HCT116 (cell line): ENCODE measurements around the gene SMYD3. TPM values are rescaled to one million over a fixed set of nuclear protein-coding genes. Genes with fewer than 3 reads are reported as not detected.

Experiments
- ATAC-seq: fragments of 200-7000 bp; cut with Tn5 transposase; 2 replicates; pipeline ENCODE4 v1.9.1; 2020; ENCODE audit warnings: mild to moderate bottlenecking, moderate library complexity
- BruUV-seq: library from RNA; stranded (reverse); fragments of 400-500 nt; replicated peaks from 2 replicates; lab custom pipeline; 2021; lab: Mats Ljungman, UMichigan
- CTCF ChIA-PET: fragments of 300-600 bp; sonication (Branson Sonifier 250); formaldehyde crosslinking; loops from one replicate; lab custom pipeline; 2021; ENCODE audit warnings: antibody characterized with exemption; lab: Charles Lee
- POLR2A ChIA-PET: fragments of 300-600, 350-600 bp; sonication (Branson Sonifier 250); formaldehyde crosslinking; loops from one replicate; lab custom pipeline; 2021; ENCODE audit warnings: antibody characterized with exemption; lab: Charles Lee
- RAD21 ChIA-PET, 2 experiments: fragments of 300-600 bp; sonication (Branson Sonifier 250); formaldehyde crosslinking; loops; one replicate each; lab custom pipeline; 2023; ENCODE audit warnings: low total read pairs in 2 of 2; ENCODE audit not compliant: uncharacterized antibody in 2 of 2, unreplicated experiment in 2 of 2, low non-redundant PET in 1 of 2; lab: Charles Lee
- DNase-seq: peaks from one replicate; pipeline ENCODE4 v3.0.0-alpha.2; 2010; ENCODE audit warnings: low read depth, low spot score
- H2AFZ ChIP-seq: fragments of 200-600 bp; shearing (Covaris generic), sonication (generic); 2 replicates; pipeline ENCODE4 v1.6.1; 2017; ENCODE audit warnings: low read depth, mixed run types, mixed read lengths, antibody characterized with exemption, low read length; ENCODE audit not compliant: poor library complexity, severe bottlenecking
- H3K27ac ChIP-seq: 2 replicates; pipeline ENCODE4 v1.5.1; 2012; ENCODE audit warnings: low read depth, low read length
- H3K27me3 ChIP-seq: fragments of 200-600 bp; sonication (generic); 2 replicates; pipeline ENCODE4 v1.6.1; 2016; ENCODE audit warnings: mixed run types, low read length, mixed read lengths; ENCODE audit not compliant: insufficient read depth
- H3K36me3 ChIP-seq, 2 experiments: fragments of 200-500 bp in 1 of 2; fragments of 200-600 bp in 1 of 2; sonication (Bioruptor generic) in 1 of 2; sonication (generic) in 1 of 2; 2 replicates each; pipeline versions ENCODE4 v1.5.1 to v1.6.1; 2014 to 2016; ENCODE audit warnings: low read length in 2 of 2, inconsistent platforms in 1 of 2, mixed read lengths in 1 of 2, mixed run types in 1 of 2; ENCODE audit not compliant: insufficient read depth in 2 of 2, control insufficient read depth in 1 of 2
- H3K4me1 ChIP-seq, 2 experiments: fragments of 200-600 bp in 1 of 2; sonication (generic) in 1 of 2; 2 replicates each; pipeline versions ENCODE4 v1.5.1 to v1.6.1; 2012 to 2017; ENCODE audit warnings: low read length in 2 of 2, inconsistent platforms in 1 of 2, mild to moderate bottlenecking in 1 of 2, mixed read lengths in 1 of 2, mixed run types in 1 of 2, moderate library complexity in 1 of 2; ENCODE audit not compliant: insufficient read depth in 2 of 2, control insufficient read depth in 1 of 2
- H3K4me2 ChIP-seq: fragments of 200-600 bp; sonication (generic); 2 replicates; pipeline ENCODE4 v1.6.1; 2017; ENCODE audit warnings: mixed run types, low read length, mixed read lengths
- H3K4me3 ChIP-seq, 2 experiments: fragments of 200-600 bp in 1 of 2; sonication (generic) in 1 of 2; replicated peaks in 1 of 2; 2 replicates each; pipeline ENCODE4 v1.5.1; 2011 to 2016; ENCODE audit warnings: low read length in 2 of 2, control low read depth in 1 of 2, low read depth in 1 of 2, mild to moderate bottlenecking in 1 of 2, mixed read lengths in 1 of 2, mixed run types in 1 of 2
- H3K79me2 ChIP-seq: fragments of 200-600 bp; sonication (generic); 2 replicates; pipeline ENCODE4 v1.6.1; 2017; ENCODE audit warnings: mild to moderate bottlenecking, mixed run types, low read length, moderate library complexity, mixed read lengths; ENCODE audit not compliant: insufficient read depth
- H3K9ac ChIP-seq: fragments of 200-600 bp; sonication (generic); 2 replicates; pipeline ENCODE4 v1.6.1; 2016; ENCODE audit warnings: low read length, mixed read lengths
- H3K9me2 ChIP-seq: fragments of 200-600 bp; sonication (generic), shearing (Covaris generic); 2 replicates; pipeline ENCODE4 v1.6.1; 2017; ENCODE audit warnings: mixed run types, mild to moderate bottlenecking, moderate library complexity; ENCODE audit not compliant: insufficient read depth
- H3K9me3 ChIP-seq, 2 experiments: fragments of 200-500 bp in 1 of 2; fragments of 200-600 bp in 1 of 2; sonication (Bioruptor generic) in 1 of 2; sonication (generic) in 1 of 2; 2 replicates each; pipeline ENCODE4 v1.6.1; 2014 to 2017; ENCODE audit warnings: low read length in 2 of 2, mixed read lengths in 2 of 2, inconsistent platforms in 1 of 2, low read depth in 1 of 2, mild to moderate bottlenecking in 1 of 2, mixed run types in 1 of 2, moderate library complexity in 1 of 2; ENCODE audit not compliant: control insufficient read depth in 1 of 2, insufficient read depth in 1 of 2
- H4K20me1 ChIP-seq: fragments of 200-600 bp; sonication (generic), shearing (Covaris generic); 2 replicates; pipeline ENCODE4 v1.6.1; 2017; ENCODE audit warnings: mixed run types, mild to moderate bottlenecking, moderate library complexity; ENCODE audit not compliant: insufficient read depth
- CBX3 ChIP-seq: IDR thresholded peaks from 2 replicates; pipeline ENCODE4 v1.6.1; 2012; ENCODE audit warnings: low read depth
- CEBPB ChIP-seq: IDR thresholded peaks from 2 replicates; pipeline ENCODE4 v1.6.1; 2012; ENCODE audit warnings: low read depth
- CTCF ChIP-seq, 3 experiments: fragments of 200-600 bp in 1 of 3; sonication (generic) in 1 of 3; IDR thresholded peaks in 2 of 3; conservative IDR thresholded peaks in 1 of 3; 2 replicates each; pipeline ENCODE4 v1.5.1; 2012 to 2017; ENCODE audit warnings: low read depth in 2 of 3, low read length in 2 of 3, antibody characterized with exemption in 1 of 3, borderline replicate concordance in 1 of 3, control low read depth in 1 of 3, mild to moderate bottlenecking in 1 of 3, mixed read lengths in 1 of 3, mixed run types in 1 of 3, moderate library complexity in 1 of 3; ENCODE audit not compliant: insufficient read depth in 1 of 3
- ELF1 ChIP-seq: IDR thresholded peaks from 2 replicates; pipeline ENCODE4 v1.6.1; 2012; ENCODE audit warnings: low read depth, borderline replicate concordance
- EZH2phosphoT487 ChIP-seq: fragments of 200-600 bp; IDR thresholded peaks from 2 replicates; pipeline ENCODE4 v1.6.1; 2018; ENCODE audit warnings: antibody characterized with exemption, borderline replicate concordance
- FOSL1 ChIP-seq: IDR thresholded peaks from 2 replicates; pipeline ENCODE4 v1.6.1; 2012; ENCODE audit warnings: low read depth
- POLR2A ChIP-seq: IDR thresholded peaks from 2 replicates; pipeline ENCODE4 v1.7.0; 2011; ENCODE audit warnings: borderline replicate concordance; ENCODE audit not compliant: insufficient read depth, insufficient read length; ENCODE audit errors: extremely low read depth
- POLR2AphosphoS5 ChIP-seq: IDR thresholded peaks from 2 replicates; pipeline ENCODE4 v1.6.1; 2011; ENCODE audit warnings: mild to moderate bottlenecking, low read depth, low read length, moderate library complexity
- RAD21 ChIP-seq: IDR thresholded peaks from 2 replicates; pipeline ENCODE4 v1.6.1; 2012; ENCODE audit warnings: low read depth, mild to moderate bottlenecking
- SIN3A ChIP-seq: IDR thresholded peaks from 2 replicates; pipeline ENCODE4 v1.6.1; 2012; ENCODE audit warnings: low read depth
- SP1 ChIP-seq: IDR thresholded peaks from 2 replicates; pipeline ENCODE4 v1.6.1; 2012; ENCODE audit warnings: low read depth
- SRF ChIP-seq: IDR thresholded peaks from 2 replicates; pipeline ENCODE4 v1.6.1; 2012; ENCODE audit warnings: low read depth
- TCF7L2 ChIP-seq: IDR thresholded peaks from 2 replicates; pipeline ENCODE4 v1.7.0; 2011; ENCODE audit warnings: borderline replicate concordance, inconsistent platforms; ENCODE audit not compliant: insufficient read depth, insufficient read length; ENCODE audit errors: extremely low read depth
- YY1 ChIP-seq: IDR thresholded peaks from 2 replicates; pipeline ENCODE4 v1.6.1; 2011; ENCODE audit warnings: low read length, low read depth, moderate library complexity, mild to moderate bottlenecking; ENCODE audit not compliant: insufficient replicate concordance; ENCODE audit errors: extremely low read depth
- ZBTB33 ChIP-seq: IDR thresholded peaks from 2 replicates; pipeline ENCODE4 v1.6.1; 2011; ENCODE audit warnings: mild to moderate bottlenecking, low read length, moderate library complexity; ENCODE audit not compliant: insufficient replicate concordance; ENCODE audit errors: extremely low read depth
- ZNF274 ChIP-seq: fragments of 200-500 bp; sonication (Bioruptor generic); IDR thresholded peaks from 2 replicates; pipeline ENCODE4 v1.6.1; 2014; ENCODE audit warnings: mild to moderate bottlenecking, low read depth, low read length, inconsistent platforms
- intact Hi-C: fragments of 100-400 bp; cut with micrococcal nuclease; formaldehyde crosslinking; loops from 2 replicates; pipeline ENCODE4 v1.10.0; 2022
- total RNA-seq: library from RNA; stranded (reverse); gene quantifications from one replicate; pipeline ENCODE4 v1.2.1, GENCODE V29; 2021; ENCODE audit not compliant: unreplicated experiment
- TF ChIP-seq, protein P1 (sequence below): IDR thresholded peaks from 2 replicates; pipeline ENCODE4 v1.6.1; 2012

SMYD3 gene
- total RNA-seq, 1 experiment from 2014 or later, result 33.6 TPM

DNA sequence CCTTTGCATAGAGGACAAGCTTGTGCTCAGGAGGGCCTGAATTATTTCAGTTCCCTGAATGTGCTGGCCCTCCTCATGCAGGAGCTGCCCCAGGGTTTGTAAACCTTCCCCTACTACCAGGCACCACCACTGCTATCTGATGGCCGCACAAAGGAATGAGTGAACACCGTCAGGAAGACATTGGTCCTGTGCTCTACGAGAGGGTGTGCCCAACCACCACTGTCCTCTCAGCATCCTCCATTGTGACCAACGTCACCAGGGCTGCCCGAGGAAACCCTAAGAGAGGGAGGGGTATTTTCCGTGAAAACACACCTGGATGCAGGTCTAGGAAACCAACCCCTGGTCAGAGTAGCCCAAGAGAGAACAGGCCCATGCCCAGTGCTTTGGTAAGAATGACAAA lies 694.8 kb downstream of the SMYD3 start:
- intact Hi-C loops, result no loop called here
- no peaks in the 10 kb centered on the region for H3K27me3 ChIP-seq
- H3K79me2 ChIP-seq, result no peaks in the 10 kb centered on the region
- TF ChIP-seq FOSL1 (no peak), ZNF274 (no peak), CBX3 (no peak), SRF (no peak), TCF7L2 (no peak), RAD21 (no peak), SIN3A (no peak), YY1 (no peak), POLR2AphosphoS5 (no peak)
- no peak overlapping the region for H3K9ac ChIP-seq
- no peaks in the 10 kb centered on the region for H3K9me2 ChIP-seq
- ChIA-PET POLR2A (no interaction called here), RAD21 (no interaction called here), CTCF (no interaction called here)
- ATAC-seq (no peak), DNase-seq (no peak)
- H4K20me1 ChIP-seq, result no peaks in the 10 kb centered on the region
- no peaks in the 10 kb centered on the region for H3K9me3 ChIP-seq
- no peak overlapping the region for H3K4me2 ChIP-seq
- H3K4me1 ChIP-seq, result no peaks in the 10 kb centered on the region
- no peak overlapping the region for H3K4me3 ChIP-seq
- no TSS peak for BruUV-seq
- H2AFZ ChIP-seq, result no peak overlapping the region
- H3K27ac ChIP-seq, result no peak overlapping the region
- H3K36me3 ChIP-seq, result no peaks in the 10 kb centered on the region

DNA sequence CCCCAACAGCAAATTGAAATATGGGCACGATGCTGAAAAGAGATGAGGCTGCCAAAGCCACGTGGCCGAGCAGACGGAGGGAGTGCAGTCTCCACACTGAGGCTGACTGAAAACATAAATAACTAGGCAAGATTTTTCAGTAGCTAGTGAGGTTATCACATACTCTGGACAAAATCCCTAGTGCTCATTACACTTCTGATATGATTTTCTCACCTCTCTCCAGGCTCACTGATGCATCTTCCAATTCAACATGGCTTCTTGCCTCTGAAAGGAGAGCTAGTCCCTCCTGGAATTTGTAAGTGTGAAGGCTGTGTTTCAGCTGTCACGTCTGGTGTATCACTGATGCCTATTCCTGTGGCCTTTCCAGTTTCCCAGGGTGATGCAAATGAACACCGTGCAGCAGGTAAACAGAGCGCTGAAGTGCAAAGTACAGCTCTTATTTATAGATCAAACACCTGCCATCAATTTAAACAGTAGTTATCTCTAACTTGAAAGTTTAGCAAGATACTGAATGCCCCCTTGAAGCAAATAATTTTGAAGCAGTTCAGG lies 696.2 kb downstream of the SMYD3 start:
- ChIA-PET CTCF (no interaction called here), RAD21 (no interaction called here), POLR2A (interaction anchor here (0.6 kb wide), 1 partner anchor 13 kb away, joined by 3 read pairs; no protein-coding TSS in a partner anchor)
- no peak overlapping the region for H3K4me2 ChIP-seq
- H3K27me3 ChIP-seq, result no peaks in the 10 kb centered on the region
- no peak overlapping the region for H3K27ac ChIP-seq
- no peak overlapping the region for H3K4me3 ChIP-seq
- no peaks in the 10 kb centered on the region for H3K4me1 ChIP-seq
- H3K9me3 ChIP-seq, result no peaks in the 10 kb centered on the region
- intact Hi-C loops, result no loop called here
- H3K9me2 ChIP-seq, result no peaks in the 10 kb centered on the region
- H3K9ac ChIP-seq, result no peak overlapping the region
- no peaks in the 10 kb centered on the region for H3K79me2 ChIP-seq
- no peaks in the 10 kb centered on the region for H4K20me1 ChIP-seq
- DNase-seq (no peak), ATAC-seq (no peak)
- H3K36me3 ChIP-seq, result no peaks in the 10 kb centered on the region
- no peak overlapping the region for H2AFZ ChIP-seq
- no TSS peak for BruUV-seq
- TF ChIP-seq YY1, result no peak
- no peak for TF ChIP-seq CBX3
- TF ChIP-seq CTCF (IDR thresholded peaks at IDR 0.05 in 2 of 3, conservative IDR thresholded peaks at IDR 0.05 in 1 of 3; ENCODE audit: borderline replicate concordance in 1 of 3, insufficient read depth in 1 of 3, low read depth in 2 of 3, low read length in 2 of 3), result no peak
- no peak for TF ChIP-seq CEBPB
- TF ChIP-seq SP1, result no peak
- TF ChIP-seq, protein P1, sequence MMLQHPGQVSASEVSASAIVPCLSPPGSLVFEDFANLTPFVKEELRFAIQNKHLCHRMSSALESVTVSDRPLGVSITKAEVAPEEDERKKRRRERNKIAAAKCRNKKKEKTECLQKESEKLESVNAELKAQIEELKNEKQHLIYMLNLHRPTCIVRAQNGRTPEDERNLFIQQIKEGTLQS, result no peak
- no peak for TF ChIP-seq SRF
- TF ChIP-seq ZNF274, result no peak
- TF ChIP-seq POLR2A, result no peak
- TF ChIP-seq ELF1, result no peak
- no peak for TF ChIP-seq EZH2phosphoT487
- no peak for TF ChIP-seq SIN3A
- TF ChIP-seq ZBTB33, result no peak
- TF ChIP-seq RAD21, result no peak
